ENCODE results near the gene ZNF813.
"Not testable (repeated sequence)": the region's sequence is repeated elsewhere in the genome, so short reads cannot be mapped to it uniquely, and the experiment has no call there.

DNA sequence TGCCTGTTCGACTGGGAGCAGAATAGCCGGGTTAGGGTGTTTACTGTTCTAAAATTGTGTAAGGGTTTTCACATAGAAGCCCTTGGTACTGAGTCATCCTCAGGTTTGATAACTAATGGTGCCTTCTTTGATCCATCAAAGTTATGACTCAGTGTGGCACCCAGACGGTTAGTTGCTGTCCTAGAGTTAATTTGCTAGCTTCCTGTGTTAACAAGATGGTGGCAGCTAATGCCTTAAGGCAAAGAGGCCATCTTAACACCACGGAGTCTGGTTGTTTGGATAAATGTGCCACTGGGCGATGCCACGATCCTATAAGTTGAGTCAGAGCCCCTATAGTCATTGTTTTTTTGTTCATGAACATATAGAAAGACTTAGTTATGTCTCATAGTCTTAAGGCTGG lies 7.9 kb downstream of the ZNF813 start:
- TF ChIP-seq, protein P1, sequence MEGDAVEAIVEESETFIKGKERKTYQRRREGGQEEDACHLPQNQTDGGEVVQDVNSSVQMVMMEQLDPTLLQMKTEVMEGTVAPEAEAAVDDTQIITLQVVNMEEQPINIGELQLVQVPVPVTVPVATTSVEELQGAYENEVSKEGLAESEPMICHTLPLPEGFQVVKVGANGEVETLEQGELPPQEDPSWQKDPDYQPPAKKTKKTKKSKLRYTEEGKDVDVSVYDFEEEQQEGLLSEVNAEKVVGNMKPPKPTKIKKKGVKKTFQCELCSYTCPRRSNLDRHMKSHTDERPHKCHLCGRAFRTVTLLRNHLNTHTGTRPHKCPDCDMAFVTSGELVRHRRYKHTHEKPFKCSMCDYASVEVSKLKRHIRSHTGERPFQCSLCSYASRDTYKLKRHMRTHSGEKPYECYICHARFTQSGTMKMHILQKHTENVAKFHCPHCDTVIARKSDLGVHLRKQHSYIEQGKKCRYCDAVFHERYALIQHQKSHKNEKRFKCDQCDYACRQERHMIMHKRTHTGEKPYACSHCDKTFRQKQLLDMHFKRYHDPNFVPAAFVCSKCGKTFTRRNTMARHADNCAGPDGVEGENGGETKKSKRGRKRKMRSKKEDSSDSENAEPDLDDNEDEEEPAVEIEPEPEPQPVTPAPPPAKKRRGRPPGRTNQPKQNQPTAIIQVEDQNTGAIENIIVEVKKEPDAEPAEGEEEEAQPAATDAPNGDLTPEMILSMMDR (tag by site-specific recombination; IDR thresholded peaks at IDR 0.05) = not testable (repeated sequence)
- not testable (repeated sequence) for TF ChIP-seq ZNF426 (tag by site-specific recombination; IDR thresholded peaks at IDR 0.05); ZNF16 (tag by site-specific recombination; IDR thresholded peaks at IDR 0.05; ENCODE audit: low read depth)

All from HEK293 (cell line).